HEK293 (cell line): Measurements from ENCODE around the gene PDE9A.

Experiments
- TCF7L2 ChIP-seq: IDR thresholded peaks from 2 replicates; pipeline ENCODE4 v1.6.1; 2011; ENCODE audit warnings: low read depth, mild to moderate bottlenecking, inconsistent platforms, low read length, moderate library complexity, borderline replicate concordance
- YY1 ChIP-seq: fragments of 450-650 bp; formaldehyde crosslinking; IDR thresholded peaks from 2 replicates; pipeline ENCODE4 v1.5.1; 2018; ENCODE audit warnings: missing biosample characterization, missing genetic modification characterization
- ZBTB1 ChIP-seq: fragments of 450-650 bp; formaldehyde crosslinking; IDR thresholded peaks from 2 replicates; pipeline ENCODE4 v1.5.1; 2016; ENCODE audit warnings: missing biosample characterization, missing genetic modification characterization
- ZNF133 ChIP-seq: fragments of 450-650 bp; formaldehyde crosslinking; IDR thresholded peaks from 2 replicates; pipeline ENCODE4 v1.5.1; 2016; ENCODE audit warnings: missing biosample characterization, missing genetic modification characterization
- ZNF274 ChIP-seq, 2 experiments: fragments of 200-500 bp in 1 of 2; fragments of 450-650 bp in 1 of 2; sonication (Bioruptor generic) in 1 of 2; formaldehyde crosslinking in 1 of 2; IDR thresholded peaks; 2 replicates each; pipeline versions ENCODE4 v1.5.1 to v1.6.1; 2014 to 2016; ENCODE audit warnings: borderline replicate concordance in 1 of 2, inconsistent platforms in 1 of 2, low read length in 1 of 2, missing biosample characterization in 1 of 2, missing genetic modification characterization in 1 of 2
- ZNF560 ChIP-seq: fragments of 450-650 bp; formaldehyde crosslinking; IDR thresholded peaks from 2 replicates; pipeline ENCODE4 v1.5.1; 2017; ENCODE audit warnings: missing biosample characterization, missing genetic modification characterization, borderline replicate concordance
- ZNF777 ChIP-seq: fragments of 450-650 bp; formaldehyde crosslinking; IDR thresholded peaks from 2 replicates; pipeline ENCODE4 v1.5.1; 2017; ENCODE audit warnings: missing biosample characterization, missing genetic modification characterization, borderline replicate concordance
- TF ChIP-seq, protein P1 (sequence below): fragments of 450-650 bp; formaldehyde crosslinking; IDR thresholded peaks from 2 replicates; pipeline ENCODE4 v1.5.1; 2016; ENCODE audit warnings: missing biosample characterization, missing genetic modification characterization
- TF ChIP-seq, protein P2 (sequence below): fragments of 450-650 bp; formaldehyde crosslinking; IDR thresholded peaks from 2 replicates; pipeline ENCODE4 v1.5.1; 2016; ENCODE audit warnings: missing biosample characterization, missing genetic modification characterization, low read depth
- TF ChIP-seq, protein P3 (sequence below): fragments of 450-650 bp; formaldehyde crosslinking; IDR thresholded peaks from 2 replicates; pipeline ENCODE4 v1.5.1; 2016; ENCODE audit warnings: missing biosample characterization, missing genetic modification characterization
- TF ChIP-seq, protein P4 (sequence below): fragments of 450-650 bp; formaldehyde crosslinking; optimal IDR thresholded peaks from 2 replicates; pipeline ENCODE3; 2016; ENCODE audit warnings: missing biosample characterization, mild to moderate bottlenecking, missing genetic modification characterization

DNA sequence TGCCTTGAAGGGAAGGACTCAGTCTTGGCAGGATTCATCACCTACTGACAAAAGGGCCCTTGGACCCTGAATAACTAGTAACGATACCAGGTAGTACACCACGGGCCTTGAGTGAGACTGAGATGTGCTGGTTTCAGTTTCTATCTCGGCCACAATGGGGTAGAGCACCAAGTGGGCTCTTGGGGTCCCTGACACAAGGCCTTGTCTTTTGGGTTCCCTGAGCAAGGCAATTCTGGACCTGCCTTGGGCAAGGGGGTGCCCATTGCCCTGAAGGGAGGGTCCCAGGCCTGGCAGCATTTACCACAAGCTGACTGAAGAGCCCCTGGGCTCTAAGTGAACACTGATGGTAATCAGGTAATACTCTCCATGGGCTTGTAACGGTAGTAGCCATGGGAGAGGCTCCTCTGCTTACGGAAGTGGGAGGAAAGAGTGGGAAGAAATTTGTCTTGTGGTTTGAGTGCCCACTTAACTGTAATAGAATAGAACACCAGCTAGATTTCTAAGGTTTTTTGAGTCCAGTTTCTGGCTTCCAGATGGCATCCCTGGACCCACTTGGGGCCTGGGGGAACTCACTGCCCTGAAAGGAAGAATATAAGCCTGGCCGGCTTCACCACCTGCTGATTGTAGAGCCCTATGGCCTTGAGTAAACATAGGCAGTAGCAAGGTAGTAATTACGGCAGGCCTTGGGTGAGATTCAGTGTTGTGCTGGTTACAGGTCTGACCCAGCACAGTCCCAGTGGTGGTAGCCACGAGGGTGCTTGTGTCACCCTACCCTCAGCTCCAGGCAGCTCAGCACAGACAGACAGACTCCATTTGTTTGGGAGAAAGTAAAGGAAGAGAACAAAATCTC lies 167.4 kb downstream of the PDE9A start:
- TF ChIP-seq, protein P1, sequence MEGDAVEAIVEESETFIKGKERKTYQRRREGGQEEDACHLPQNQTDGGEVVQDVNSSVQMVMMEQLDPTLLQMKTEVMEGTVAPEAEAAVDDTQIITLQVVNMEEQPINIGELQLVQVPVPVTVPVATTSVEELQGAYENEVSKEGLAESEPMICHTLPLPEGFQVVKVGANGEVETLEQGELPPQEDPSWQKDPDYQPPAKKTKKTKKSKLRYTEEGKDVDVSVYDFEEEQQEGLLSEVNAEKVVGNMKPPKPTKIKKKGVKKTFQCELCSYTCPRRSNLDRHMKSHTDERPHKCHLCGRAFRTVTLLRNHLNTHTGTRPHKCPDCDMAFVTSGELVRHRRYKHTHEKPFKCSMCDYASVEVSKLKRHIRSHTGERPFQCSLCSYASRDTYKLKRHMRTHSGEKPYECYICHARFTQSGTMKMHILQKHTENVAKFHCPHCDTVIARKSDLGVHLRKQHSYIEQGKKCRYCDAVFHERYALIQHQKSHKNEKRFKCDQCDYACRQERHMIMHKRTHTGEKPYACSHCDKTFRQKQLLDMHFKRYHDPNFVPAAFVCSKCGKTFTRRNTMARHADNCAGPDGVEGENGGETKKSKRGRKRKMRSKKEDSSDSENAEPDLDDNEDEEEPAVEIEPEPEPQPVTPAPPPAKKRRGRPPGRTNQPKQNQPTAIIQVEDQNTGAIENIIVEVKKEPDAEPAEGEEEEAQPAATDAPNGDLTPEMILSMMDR (tag by site-specific recombination): no peak
- TF ChIP-seq YY1 (no peak), ZNF274 (IDR thresholded peaks at IDR 0.05; ENCODE audit: low read length) (no peak), ZNF274 (tag by site-specific recombination; IDR thresholded peaks at IDR 0.05; ENCODE audit: borderline replicate concordance) (no peak), ZNF133 (tag by site-specific recombination) (no peak), ZNF560 (tag by site-specific recombination) (no peak), ZBTB1 (tag by site-specific recombination) (no peak), ZNF777 (tag by site-specific recombination) (no peak), TCF7L2 (no peak)
- TF ChIP-seq, protein P2, sequence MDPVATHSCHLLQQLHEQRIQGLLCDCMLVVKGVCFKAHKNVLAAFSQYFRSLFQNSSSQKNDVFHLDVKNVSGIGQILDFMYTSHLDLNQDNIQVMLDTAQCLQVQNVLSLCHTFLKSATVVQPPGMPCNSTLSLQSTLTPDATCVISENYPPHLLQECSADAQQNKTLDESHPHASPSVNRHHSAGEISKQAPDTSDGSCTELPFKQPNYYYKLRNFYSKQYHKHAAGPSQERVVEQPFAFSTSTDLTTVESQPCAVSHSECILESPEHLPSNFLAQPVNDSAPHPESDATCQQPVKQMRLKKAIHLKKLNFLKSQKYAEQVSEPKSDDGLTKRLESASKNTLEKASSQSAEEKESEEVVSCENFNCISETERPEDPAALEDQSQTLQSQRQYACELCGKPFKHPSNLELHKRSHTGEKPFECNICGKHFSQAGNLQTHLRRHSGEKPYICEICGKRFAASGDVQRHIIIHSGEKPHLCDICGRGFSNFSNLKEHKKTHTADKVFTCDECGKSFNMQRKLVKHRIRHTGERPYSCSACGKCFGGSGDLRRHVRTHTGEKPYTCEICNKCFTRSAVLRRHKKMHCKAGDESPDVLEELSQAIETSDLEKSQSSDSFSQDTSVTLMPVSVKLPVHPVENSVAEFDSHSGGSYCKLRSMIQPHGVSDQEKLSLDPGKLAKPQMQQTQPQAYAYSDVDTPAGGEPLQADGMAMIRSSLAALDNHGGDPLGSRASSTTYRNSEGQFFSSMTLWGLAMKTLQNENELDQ (tag by site-specific recombination): no peak
- TF ChIP-seq, protein P3, sequence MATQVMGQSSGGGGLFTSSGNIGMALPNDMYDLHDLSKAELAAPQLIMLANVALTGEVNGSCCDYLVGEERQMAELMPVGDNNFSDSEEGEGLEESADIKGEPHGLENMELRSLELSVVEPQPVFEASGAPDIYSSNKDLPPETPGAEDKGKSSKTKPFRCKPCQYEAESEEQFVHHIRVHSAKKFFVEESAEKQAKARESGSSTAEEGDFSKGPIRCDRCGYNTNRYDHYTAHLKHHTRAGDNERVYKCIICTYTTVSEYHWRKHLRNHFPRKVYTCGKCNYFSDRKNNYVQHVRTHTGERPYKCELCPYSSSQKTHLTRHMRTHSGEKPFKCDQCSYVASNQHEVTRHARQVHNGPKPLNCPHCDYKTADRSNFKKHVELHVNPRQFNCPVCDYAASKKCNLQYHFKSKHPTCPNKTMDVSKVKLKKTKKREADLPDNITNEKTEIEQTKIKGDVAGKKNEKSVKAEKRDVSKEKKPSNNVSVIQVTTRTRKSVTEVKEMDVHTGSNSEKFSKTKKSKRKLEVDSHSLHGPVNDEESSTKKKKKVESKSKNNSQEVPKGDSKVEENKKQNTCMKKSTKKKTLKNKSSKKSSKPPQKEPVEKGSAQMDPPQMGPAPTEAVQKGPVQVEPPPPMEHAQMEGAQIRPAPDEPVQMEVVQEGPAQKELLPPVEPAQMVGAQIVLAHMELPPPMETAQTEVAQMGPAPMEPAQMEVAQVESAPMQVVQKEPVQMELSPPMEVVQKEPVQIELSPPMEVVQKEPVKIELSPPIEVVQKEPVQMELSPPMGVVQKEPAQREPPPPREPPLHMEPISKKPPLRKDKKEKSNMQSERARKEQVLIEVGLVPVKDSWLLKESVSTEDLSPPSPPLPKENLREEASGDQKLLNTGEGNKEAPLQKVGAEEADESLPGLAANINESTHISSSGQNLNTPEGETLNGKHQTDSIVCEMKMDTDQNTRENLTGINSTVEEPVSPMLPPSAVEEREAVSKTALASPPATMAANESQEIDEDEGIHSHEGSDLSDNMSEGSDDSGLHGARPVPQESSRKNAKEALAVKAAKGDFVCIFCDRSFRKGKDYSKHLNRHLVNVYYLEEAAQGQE (tag by site-specific recombination): no peak
- TF ChIP-seq, protein P4, sequence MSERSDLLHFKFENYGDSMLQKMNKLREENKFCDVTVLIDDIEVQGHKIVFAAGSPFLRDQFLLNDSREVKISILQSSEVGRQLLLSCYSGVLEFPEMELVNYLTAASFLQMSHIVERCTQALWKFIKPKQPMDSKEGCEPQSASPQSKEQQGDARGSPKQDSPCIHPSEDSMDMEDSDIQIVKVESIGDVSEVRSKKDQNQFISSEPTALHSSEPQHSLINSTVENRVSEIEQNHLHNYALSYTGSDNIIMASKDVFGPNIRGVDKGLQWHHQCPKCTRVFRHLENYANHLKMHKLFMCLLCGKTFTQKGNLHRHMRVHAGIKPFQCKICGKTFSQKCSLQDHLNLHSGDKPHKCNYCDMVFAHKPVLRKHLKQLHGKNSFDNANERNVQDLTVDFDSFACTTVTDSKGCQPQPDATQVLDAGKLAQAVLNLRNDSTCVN: no peak
